ENCODE data around the gene TM7SF2. TPM values are rescaled to one million over a fixed set of nuclear protein-coding genes. Genes with fewer than 3 reads are reported as not detected.

TM7SF2 gene
- total RNA-seq, 6 donors from 2014 or later = 36.8 to 82.7 (median 45.5) TPM

- Histone ChIP-seq H3K36me3 (peaks cover 8 to 21% (median 15%) of the 10 kb centered on the region in 4 donors), H3K9me3 (no peaks in the 10 kb centered on the region), H3K27me3 (no peaks in the 10 kb centered on the region), H3K4me1 (peaks cover 8 to 30% (median 11%) of the 10 kb centered on the region in 4 donors), H3K4me3 (no peak overlapping the region), H3K27ac (no peak overlapping the region)
- TF ChIP-seq EP300 (IDR thresholded peaks at IDR 0.05) = no peak
- no peak for TF ChIP-seq CTCF (IDR thresholded peaks at IDR 0.05)
- no peak for TF ChIP-seq POLR2A (IDR thresholded peaks at IDR 0.05)
- no peak for TF ChIP-seq POLR2AphosphoS5 (IDR thresholded peaks at IDR 0.05)
- DNase-seq (no peak), ATAC-seq (ENCODE audit: low FRiP score in 2 of 2) (no peak)
These were observed 8.2 kb upstream of the TM7SF2 start for GRCh38 chr11:65103476-65103875.

DNA sequence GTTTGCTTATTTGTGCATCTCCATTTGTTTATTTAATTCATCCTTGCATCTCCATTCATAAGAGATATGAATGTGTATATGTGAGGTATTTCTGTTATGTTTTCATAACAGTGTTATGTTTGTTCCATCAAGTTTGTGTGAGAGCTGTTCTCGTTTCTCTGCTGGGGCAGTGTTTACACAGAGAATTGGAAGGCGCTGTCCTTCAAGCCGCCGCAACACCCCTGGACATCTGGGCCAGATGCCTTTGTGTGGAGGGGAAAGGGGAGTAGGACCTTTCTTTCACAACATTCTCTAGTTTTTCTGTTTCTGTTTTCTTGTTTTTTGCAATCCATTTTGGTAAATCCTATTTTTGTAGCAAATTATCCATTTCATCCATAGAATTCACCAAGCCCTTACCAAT, 7.0 kb upstream of the TM7SF2 start:
- 70 to 73% methylated on average over 4 of the region's 4 CpGs for WGBS, 2 donors
- peak overlapping the region in 2 of 4 donors; percentile 19 to 25 for H3K27ac ChIP-seq
- no peak for TF ChIP-seq CTCF (IDR thresholded peaks at IDR 0.05)
- no peak for TF ChIP-seq POLR2A (IDR thresholded peaks at IDR 0.05)
- TF ChIP-seq POLR2AphosphoS5 (IDR thresholded peaks at IDR 0.05) = no peak
- no peaks in the 10 kb centered on the region for H3K9me3 ChIP-seq
- peaks cover 8 to 29% (median 22%) of the 10 kb centered on the region in 4 donors for H3K36me3 ChIP-seq
- ATAC-seq (ENCODE audit: low FRiP score in 2 of 2) (no peak), DNase-seq (no peak)
- no peaks in the 10 kb centered on the region for H3K27me3 ChIP-seq
- H3K4me3 ChIP-seq = no peak overlapping the region
- peaks cover 8 to 39% (median 14%) of the 10 kb centered on the region in 4 donors for H3K4me1 ChIP-seq

DNA sequence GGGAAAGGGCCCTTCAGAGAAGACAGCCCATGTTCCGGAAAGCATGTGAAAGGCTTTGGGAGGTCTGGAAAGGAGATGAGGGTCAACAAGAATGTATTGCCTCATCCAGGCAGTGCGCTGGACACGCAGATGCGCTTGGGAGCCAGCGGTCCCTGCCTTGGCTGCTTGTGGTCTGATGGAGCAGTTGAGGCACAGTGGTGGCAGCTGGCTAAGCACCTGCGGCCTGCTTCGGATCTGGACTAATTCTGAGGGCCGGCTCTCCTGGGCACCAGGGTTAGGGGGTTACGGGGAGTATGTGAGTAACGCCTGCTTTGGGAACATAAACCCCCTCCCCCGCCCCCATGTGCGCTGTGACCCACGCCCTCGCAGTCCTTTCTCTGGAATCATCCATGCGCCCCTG, 4.6 kb upstream of the TM7SF2 start:
- peaks cover 8 to 31% (median 23%) of the 10 kb centered on the region in 4 donors for H3K36me3 ChIP-seq
- peaks cover 25 to 51% (median 35%) of the 10 kb centered on the region in 4 donors for H3K4me1 ChIP-seq
- no peaks in the 10 kb centered on the region for H3K9me3 ChIP-seq
- TF ChIP-seq POLR2A (IDR thresholded peaks at IDR 0.05) (no peak), CTCF (IDR thresholded peaks at IDR 0.05) (no peak), POLR2AphosphoS5 (IDR thresholded peaks at IDR 0.05) (no peak), EP300 (IDR thresholded peaks at IDR 0.05) (no peak)
- no peaks in the 10 kb centered on the region for H3K27me3 ChIP-seq
- no peak overlapping the region for H3K27ac ChIP-seq
- ATAC-seq (ENCODE audit: low FRiP score in 2 of 2) (no peak), DNase-seq (peak in 1 of 2 donors; percentile 34)
- no peak overlapping the region for H3K4me3 ChIP-seq
- WGBS, 2 donors = 92 to 95% methylated on average over 9 to 15 of the region's 15 CpGs

DNA sequence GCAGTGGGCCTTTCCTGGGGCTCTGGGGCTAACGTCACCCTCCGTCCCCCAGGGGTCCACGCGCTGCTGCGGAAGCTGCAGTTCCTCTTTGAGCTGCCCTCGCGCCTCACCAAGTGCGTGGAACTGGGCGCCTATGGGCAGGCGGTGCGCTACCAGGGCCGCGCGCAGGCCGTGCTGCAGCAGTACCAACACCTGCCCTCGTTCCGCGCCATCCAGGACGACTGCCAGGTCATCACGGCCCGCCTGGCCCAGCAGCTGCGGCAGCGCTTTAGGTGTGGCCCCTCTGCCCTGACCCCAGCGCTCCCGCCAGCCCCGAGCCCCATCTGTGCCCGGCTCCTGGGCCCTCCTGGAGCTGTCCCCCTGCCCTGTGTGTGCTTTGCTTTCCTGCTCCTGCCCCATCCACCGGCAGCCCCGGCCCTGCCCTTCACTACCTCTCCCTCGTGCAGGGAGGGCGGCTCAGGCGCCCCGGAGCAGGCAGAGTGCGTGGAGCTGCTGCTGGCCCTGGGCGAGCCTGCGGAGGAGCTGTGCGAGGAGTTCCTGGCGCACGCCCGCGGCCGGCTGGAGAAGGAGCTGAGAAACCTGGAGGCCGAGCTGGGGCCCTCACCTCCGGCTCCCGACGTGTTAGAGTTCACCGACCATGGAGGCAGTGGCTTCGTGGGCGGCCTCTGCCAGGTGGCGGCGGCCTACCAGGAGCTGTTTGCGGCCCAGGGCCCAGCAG, 3.8 kb upstream of the TM7SF2 start:
- TF ChIP-seq POLR2AphosphoS5 (IDR thresholded peaks at IDR 0.05) (no peak), CTCF (IDR thresholded peaks at IDR 0.05) (no peak), POLR2A (IDR thresholded peaks at IDR 0.05) (no peak), EP300 (IDR thresholded peaks at IDR 0.05) (no peak)
- Histone ChIP-seq H3K27me3 (no peaks in the 10 kb centered on the region), H3K9me3 (no peaks in the 10 kb centered on the region), H3K4me3 (no peak overlapping the region), H3K4me1 (peaks cover 30 to 52% (median 39%) of the 10 kb centered on the region in 4 donors), H3K36me3 (peaks cover 8 to 31% (median 23%) of the 10 kb centered on the region in 4 donors), H3K27ac (peak overlapping the region in 2 of 4 donors; percentile 35 to 47)
- ATAC-seq (ENCODE audit: low FRiP score in 2 of 2) (no peak), DNase-seq (peak in 1 of 2 donors; percentile 85)
- WGBS, 2 donors = 94 to 97% methylated on average over 34 to 45 of the region's 52 CpGs

Measured in upper lobe of left lung (tissue), 6 donors.